ENCODE data around the gene ARMH2.

DNA sequence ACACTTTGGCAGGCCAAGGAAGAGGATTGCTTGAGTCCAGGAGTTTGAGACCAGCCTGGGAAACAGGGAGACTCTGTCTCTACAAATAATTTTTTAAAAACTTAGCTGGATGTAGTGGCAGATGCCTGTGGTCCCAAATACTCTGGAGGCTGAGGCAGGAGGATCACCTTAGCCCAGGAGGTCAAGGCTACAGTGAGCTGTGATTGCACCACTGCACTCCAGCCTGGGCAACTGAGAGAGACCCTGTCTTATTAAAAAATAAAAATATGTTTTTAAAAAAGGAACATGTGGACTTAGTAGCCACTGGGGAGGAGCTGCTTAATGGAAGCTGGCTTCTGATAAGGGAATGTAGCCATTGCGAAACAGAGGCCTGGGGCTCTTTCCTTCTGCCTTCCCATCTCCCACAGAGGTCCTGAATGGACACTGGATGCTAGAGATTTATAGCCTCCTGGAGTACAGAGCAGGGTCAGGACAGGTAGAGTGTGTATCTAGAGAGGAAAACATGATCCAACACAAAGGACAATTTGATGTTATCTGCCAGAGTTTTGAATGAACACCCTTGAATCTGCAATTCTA is 45.7 kb downstream of the ARMH2 start:
- TF ChIP-seq, protein P1, sequence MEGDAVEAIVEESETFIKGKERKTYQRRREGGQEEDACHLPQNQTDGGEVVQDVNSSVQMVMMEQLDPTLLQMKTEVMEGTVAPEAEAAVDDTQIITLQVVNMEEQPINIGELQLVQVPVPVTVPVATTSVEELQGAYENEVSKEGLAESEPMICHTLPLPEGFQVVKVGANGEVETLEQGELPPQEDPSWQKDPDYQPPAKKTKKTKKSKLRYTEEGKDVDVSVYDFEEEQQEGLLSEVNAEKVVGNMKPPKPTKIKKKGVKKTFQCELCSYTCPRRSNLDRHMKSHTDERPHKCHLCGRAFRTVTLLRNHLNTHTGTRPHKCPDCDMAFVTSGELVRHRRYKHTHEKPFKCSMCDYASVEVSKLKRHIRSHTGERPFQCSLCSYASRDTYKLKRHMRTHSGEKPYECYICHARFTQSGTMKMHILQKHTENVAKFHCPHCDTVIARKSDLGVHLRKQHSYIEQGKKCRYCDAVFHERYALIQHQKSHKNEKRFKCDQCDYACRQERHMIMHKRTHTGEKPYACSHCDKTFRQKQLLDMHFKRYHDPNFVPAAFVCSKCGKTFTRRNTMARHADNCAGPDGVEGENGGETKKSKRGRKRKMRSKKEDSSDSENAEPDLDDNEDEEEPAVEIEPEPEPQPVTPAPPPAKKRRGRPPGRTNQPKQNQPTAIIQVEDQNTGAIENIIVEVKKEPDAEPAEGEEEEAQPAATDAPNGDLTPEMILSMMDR (IDR thresholded peaks at IDR 0.05) = no peak
- TF ChIP-seq POLR2A (IDR thresholded peaks at IDR 0.05) = no peak
